Stimulated activated CD4-positive, alpha-beta T cell treated with anti-CD3 and anti-CD28 coated beads, Interleukin-1b, Interleukin-23, amount 100 ng/mL, for 24 hours (primary cell): ENCODE data around the gene HIP1.
A peak's percentile ranks its signal among the peaks of the same experiment; 100 is the strongest.
"Not testable (repeated sequence)": the region's sequence is repeated elsewhere in the genome, so short reads cannot be mapped to it uniquely, and the experiment has no call there.

Experiments
- DNase-seq, 4 experiments: peaks; one replicate each; pipeline ENCODE4 v3.0.0-alpha.2; 2020; ENCODE audit warnings: low read depth in 4 of 4, low spot score in 1 of 4

HIP1 gene

GRCh38 chr7:75739796-75740672 lies 1.3 kb upstream of the HIP1 start:
- no peak for DNase-seq

GRCh38 chr7:75738975-75739795 lies 444 bp upstream of the HIP1 start:
- peak; percentile 97 to 100 (median 98) for DNase-seq

- no peak for DNase-seq
Measured at GRCh38 chr7:75737856-75738603, 711 bp downstream of the HIP1 start.

GRCh38 chr7:75735581-75736350 lies 3.0 kb downstream of the HIP1 start:
- no peak for DNase-seq

- DNase-seq: no peak
Measured at GRCh38 chr7:75734586-75735458, 3.9 kb downstream of the HIP1 start.

DNA sequence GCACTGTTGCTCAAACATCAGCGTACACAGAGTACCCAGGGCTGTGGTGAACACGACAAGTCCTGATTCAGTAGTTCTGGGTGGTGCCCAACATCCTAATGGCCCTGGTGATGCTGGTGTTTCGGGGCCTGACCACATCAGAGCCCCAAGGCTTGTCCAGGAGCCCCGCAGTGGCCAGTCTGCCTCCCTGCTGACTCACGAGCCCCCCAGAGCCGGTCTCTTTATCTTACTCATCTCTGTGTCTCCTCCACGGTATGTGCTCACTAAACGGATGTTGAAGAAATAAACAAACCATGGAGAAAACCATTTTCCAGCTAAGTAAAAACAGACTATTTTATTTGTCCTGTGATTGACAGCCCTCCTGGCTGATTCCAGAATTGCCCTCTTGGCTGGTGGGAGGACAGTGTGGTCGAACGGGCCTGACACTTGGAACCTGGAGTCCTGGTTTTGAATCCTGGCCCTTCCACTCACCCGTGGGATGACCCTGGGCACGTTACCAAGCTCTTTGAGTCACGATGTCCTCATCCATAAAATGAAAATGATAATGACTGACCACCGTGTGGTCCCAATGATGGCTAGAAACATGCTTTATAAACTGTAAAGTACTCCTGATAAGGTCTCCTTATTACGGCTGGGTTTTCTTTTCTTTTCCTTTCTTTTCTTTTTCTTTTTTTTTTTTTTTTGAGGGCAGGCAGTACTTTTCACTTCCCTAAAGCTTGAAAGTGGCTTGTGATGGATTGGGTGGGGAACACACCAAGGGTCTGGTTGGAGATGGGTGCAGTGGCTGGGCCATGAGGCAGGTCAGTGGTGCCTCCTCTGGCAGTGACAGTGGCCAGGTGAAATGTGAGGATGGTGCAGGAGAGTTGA lies 5.7 kb downstream of the HIP1 start:
- DNase-seq: no peak

DNA sequence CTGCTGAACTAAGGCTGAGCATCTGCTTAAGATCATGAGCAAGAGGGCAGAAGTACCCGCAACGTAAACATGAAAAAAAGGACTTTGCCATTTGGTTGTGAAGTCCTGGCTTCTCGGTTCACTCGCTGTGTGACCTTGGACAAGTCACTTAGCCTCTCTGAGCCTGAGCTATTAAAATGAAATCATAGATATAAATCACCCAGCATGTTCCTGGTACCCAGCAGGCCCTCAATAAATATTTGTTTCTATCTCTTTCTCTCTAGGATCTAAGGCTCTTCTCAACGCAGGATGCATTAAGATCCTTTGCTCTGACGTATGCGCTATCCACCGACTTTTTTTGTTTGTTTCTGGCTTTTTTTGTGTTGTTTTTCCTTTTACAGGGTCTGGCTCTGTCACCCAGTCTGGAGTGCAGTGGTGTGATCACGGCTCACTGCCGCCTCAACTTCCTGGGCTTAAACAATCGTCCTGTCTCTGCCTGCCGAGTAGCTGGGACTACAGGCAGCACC lies 6.7 kb downstream of the HIP1 start:
- no peak for DNase-seq

DNA sequence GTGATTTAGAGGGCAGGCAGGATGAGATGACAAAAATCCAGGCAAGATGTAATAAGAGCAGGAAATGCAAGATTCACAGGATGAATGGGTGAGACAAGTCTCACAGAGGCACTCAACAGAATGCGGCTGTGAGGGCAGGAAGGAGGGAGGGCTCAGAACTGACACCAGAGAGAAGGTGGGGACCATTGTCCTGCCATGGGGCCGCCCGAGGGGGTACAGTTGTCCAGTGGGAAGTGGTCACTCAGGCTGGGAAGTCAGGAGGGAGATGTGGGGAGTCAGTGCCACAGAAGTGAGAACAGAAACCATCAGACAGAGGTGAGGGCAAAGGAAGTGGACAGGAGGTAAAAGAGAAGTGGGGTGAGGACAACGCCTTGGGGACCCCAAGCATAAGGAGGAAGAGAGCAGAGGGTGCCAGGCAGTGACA lies 8.9 kb downstream of the HIP1 start:
- no peak for DNase-seq

- DNase-seq: no peak
Measured at GRCh38 chr7:75727881-75728593, 10.7 kb downstream of the HIP1 start.

DNA sequence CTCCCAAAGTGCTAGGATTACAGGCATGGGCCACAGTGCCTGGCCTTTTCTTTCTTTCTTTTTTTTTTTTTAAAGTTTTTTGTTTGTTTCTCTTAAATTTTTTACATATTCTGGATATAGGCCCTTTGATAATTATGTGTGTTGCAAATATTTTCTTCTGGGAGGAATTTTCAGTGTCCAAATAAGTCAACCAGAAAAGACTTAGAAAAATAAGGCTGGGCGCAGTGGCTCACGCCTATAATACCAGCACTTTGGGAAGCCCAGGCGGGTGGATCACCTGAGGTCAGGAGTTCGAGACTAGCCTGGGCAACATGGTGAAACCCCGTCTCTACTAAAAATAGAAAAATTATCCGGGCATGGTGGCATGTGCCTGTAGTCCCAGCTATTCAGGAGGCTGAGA lies 11.4 kb downstream of the HIP1 start:
- not testable (repeated sequence) for DNase-seq

DNA sequence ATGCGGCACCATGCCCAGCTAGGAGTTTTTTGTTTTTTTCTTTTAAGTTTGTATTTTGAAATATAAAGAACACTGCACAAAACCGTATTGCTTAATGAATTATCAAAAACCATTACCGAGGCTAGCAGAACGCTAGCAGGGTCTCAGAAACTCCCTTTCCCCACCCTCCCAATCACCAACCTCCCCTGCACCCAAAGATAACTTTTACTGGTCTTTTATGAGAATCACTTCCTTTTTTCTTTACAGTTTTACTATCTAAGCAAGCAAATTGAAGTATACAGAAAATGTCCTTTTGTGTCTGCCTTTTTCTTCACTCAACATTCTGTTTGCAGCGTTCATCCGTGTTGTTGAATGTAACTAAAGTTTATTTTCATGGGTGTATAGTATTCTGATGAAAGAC lies 13.4 kb downstream of the HIP1 start:
- no peak for DNase-seq

DNA sequence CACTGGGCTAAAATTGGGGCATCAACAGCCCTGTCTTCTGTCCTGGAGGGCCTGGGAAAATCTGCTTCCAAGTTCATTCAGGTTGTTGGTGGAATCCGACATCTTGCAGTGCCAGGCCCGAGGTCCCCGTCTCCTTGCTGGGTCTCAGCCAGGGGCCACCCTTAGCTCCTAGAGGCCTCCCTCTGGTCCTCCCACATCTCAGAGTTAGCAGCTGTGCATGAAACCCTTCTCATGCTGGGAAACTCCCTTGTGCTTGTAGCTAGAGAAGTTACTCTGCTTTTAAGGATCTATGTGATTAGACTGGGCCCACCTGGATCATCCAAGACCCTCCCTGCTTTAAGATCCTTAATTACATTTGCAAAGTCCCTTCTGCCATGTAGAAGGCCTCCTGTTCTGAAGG lies 15.3 kb downstream of the HIP1 start:
- DNase-seq: no peak

- no peak for DNase-seq
Measured at GRCh38 chr7:75722373-75722772, 16.4 kb downstream of the HIP1 start.

DNA sequence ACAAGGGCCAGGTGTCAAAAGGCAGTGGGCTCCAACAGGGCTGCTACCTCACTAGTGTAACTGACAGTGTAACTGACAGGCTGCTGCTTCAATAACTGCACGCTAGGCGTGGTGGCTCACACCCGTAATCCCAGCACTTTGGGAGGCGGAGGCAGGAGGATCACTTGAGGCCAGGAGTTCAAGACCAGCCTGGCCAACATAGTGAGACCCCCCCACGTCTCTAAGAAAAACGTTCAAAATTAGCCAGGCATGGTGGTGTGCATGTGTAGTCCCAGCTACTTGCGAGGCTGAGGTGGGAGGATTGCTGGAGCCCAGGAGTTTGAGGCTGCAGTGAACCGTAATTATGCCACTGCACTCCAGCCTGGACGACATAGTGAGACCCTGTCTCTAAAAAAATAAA lies 16.8 kb downstream of the HIP1 start:
- DNase-seq: not testable (repeated sequence)

DNA sequence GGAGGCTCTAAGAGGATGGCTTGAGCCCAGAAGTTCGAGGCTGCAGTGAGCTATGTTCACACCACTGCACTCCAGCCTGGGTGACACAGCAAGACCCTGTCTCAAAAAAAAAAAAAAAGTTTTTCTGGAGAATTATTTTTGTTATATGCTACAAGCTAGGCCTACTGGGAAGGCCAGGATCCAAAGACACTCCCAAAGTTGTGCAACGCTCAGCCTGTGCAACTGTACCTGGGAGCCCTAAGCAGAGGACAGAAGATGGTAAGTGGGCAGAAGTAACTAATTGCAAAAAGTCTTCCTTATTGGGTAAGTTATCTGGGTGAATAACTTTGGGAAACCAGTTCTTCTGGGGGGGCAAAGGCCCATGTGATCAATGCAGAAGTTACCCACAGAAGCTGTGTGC lies 17.3 kb downstream of the HIP1 start:
- DNase-seq: no peak

- DNase-seq: no peak
Measured at GRCh38 chr7:75719626-75720025, 19.1 kb downstream of the HIP1 start.

- no peak for DNase-seq
Measured at GRCh38 chr7:75718390-75719031, 20.2 kb downstream of the HIP1 start.
